ENCODE data around the gene KIDINS220.

Gene KIDINS220

DNA sequence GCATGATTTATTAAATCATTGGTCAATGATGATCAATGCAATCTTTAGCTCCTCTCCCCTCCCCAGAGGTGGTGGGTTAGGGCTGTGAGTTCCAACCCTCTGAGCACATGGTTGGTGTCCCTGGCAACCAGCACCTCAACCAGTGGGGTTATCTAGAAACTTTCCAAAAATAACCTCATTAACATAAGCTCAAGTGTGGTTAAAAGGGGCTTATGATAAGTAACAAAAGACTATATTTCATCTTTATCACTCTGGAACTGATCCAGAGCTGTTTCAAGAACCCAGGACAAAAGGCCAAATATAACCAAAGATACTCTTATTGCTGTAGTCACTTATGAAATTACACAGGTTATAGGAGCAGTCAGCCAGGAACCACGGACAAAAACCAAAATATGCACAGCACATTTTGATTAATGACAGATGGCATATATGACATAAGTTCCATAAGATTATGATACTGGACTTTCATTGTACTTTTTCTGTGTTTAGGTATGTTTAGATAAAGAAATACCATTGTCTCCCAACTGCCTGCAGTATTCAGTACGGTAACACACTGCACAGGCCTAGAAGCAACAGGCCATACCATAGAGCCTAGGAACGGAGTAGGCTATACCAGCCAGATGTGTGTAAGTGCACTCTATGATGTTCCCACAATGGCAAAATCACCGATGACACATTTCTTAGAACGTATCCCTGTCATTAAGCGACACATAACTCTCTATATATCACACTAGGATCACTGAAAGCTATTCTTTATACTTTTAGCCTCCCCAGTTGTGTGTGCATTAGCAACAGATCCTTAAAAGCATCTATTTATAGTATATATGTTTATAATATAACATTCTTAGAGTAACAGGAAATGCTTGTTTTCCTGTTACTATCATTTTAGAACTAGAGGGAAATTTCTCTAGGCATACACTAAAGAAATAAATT lies 31.9 kb downstream of the KIDINS220 start:
- DNase-seq (ENCODE audit: low read depth in 3 of 3): no peak

DNA sequence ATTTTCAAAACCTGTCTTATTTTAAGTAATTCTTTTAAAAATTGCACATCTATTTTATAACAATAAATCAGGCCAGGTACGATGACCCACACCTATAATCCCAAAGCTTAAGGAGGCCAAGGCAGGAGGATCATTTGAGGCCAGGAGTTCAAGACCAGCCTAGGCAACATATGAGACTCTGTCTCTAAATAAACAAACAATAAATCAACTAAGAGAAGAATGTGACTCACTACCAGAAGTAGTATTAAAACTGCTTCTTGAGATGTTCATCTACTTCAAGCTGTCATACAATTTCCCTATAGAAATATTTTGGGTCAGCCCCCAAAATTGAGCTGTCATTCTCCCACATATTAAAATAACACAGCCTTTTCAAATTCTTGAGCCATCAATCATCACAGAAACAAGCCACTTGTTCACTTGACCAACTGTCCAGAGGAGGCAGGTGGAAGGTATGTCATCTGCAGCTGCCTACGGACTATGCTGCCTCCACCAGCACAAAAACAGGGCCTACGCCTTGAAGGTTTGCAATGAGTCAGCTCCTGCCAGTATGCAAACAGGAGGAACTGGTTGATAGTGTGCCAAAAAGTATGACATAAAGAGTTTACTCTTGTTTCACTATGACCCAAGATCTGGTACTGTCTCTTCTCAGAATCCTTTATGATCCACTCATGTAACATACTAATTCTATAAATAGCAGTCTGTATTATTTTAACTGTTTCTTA lies 33.6 kb downstream of the KIDINS220 start:
- peak; percentile 6 to 34 (median 28) for DNase-seq (ENCODE audit: low read depth in 3 of 3)

DNA sequence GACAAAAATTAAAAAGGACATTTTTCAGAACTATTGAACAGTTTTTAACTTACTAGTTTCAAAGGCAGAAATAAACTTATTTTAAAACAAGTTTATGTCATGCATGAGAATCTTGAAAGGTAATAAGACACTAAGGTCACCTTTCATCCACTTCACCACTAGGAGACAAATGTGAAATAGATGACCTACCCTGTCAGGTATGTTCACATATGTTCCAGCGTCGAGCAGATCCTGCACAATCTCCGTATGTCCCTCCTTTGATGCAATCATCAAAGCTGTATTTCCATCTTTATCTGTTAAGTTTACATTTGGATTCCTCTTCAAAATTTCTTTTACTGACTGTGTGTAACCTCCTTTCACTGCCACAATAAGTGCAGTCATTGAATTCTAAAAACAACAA lies 34.7 kb downstream of the KIDINS220 start:
- no peak for DNase-seq (ENCODE audit: low read depth in 3 of 3)

DNA sequence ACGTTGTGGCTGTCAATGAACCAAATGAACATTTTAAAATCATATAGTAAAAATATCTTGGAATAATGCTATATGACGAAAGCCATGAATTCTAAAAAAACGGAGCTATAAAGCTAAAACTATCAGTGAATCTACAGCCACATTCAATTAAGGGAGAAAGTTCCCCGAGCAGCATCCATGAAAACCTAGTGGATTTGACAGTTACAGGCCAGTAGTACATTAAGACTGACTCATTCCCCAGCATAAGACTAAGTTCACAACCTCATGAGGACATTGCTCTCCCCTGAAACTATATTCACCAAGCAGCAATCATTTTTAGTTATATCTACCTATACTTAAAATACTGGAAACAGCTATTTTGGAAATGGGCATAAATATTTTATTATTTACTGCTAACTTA lies 36.6 kb downstream of the KIDINS220 start:
- DNase-seq (ENCODE audit: low read depth in 3 of 3): no peak

DNA sequence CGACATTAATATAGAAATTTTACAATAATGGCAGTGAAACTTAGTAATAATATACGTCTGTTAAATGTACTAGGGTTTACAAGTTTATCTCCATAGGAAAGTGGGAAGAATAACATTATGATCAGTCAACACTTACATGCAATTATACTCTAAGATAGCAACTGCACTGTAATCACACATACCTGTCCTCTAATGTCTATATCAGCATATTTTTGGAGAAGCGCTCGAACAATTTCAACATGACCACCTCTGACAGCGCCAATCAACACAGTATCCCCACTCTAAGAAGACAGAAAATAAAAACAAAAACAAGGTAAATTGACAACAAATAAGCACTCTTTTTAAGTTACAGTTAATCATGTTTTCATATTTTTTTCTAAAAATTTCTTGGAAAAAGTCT lies 37.2 kb downstream of the KIDINS220 start:
- DNase-seq (ENCODE audit: low read depth in 3 of 3): no peak

DNA sequence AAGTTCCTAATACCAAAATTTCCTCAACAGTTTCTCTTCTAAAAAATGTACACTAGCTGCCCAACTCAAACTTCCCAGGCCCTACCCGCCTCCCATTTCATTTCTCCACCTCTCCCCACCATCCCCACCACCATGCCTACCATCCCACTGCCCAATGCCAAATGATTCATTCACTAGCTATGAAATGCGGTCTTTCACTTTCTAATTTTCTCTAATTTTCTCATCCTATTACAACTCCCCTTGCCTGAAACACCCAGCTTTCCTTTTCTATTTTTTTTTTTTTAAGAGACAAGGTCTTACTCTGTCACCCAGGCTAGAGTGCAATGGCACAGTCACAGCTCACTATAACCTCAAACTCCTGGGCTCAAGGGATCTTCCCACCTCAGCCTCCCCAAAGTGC lies 38.4 kb downstream of the KIDINS220 start:
- DNase-seq (ENCODE audit: low read depth in 3 of 3): no peak

DNA sequence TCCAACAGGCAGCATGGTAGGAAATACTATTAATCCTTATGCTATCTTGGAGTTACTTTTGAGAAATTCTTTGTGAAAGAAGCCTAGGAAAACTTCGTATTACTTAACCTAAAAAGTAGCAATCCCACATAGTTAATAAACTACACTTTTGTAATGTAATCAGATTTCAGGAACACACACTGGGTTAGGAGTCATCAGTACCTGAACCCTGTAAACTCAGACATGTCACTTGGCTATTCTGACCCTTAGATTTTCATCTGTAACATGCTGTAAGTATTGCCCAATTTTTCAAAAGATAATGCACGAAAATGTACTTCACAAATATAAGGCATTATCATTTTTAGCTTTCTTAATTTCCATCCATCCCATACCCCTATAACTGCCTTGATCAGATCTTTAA lies 39.0 kb downstream of the KIDINS220 start:
- DNase-seq (ENCODE audit: low read depth in 3 of 3): no peak

DNA sequence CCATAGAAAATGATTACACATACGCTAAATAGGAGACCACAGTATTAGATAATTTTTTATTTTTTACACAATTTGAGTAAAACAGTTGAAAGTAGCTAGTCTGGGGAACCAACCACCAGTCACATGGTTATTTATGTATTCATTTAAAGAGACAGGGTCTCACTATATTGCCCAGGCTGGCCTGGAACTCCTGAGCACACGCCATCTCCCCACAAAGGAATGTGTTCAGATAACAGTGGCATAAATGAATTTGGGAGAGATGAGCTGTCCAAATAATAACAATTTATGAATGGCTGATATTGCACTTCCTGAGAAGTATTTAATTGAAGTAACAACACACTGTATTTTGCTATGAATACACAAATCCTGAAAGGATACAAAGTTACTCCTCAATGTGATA lies 39.7 kb downstream of the KIDINS220 start:
- DNase-seq (ENCODE audit: low read depth in 3 of 3): no peak

DNA sequence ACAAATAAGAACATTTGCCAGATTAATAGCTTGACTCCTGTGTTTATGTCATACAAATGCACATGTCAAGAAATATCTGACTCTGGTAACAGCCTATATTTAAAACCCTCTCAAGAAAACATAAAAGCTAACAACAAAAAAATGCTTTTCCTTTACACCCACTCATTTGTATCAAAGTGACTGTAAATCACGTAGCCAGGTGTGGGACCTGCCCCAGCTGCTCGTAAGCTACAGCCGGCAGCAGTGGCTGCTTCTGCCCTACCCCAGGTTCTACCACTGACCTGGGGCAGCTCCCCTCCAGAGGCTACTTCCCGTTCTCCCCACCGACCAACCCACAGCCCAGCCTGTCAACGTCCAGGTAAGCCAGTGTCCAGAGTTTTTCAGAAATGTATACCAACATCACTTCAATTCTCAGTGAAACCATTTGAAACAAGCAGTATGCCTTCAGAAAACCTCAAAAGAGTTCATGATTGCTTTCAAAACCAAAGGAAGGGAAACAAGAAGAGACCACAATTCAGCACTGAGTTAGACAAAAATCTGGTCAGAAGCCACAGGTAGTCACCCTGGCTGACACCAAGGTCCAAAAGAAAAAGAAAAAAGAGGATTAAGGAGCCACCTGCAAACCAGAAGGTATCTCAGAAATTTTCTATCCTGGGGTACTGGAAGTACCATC lies 40.4 kb downstream of the KIDINS220 start:
- no peak for DNase-seq (ENCODE audit: low read depth in 3 of 3)

DNA sequence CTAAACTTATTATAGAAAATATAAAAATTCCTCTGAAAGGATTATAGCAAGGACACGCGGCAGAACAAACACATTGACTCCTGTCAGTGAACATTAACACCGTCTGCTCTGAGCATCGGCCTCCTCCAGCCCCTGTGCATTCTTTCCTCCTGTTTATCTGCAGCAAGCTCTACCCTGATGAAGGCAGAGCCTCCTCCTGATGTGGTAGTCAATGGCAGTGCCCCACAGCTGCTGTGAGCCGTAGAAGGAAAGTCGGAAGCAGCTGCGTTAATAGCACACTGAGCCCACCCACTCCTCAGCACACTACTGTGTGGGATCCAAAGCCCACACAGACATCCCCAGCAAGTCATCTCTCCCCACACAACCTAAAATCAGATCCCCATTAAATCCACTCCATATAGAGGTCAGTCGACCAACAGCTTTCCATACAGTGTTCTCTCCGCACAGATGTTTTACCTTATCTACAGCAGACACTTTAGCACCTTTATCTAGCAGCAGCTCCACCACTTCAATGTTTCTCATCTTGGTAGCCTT lies 41.0 kb downstream of the KIDINS220 start:
- DNase-seq (ENCODE audit: low read depth in 3 of 3): no peak

DNA sequence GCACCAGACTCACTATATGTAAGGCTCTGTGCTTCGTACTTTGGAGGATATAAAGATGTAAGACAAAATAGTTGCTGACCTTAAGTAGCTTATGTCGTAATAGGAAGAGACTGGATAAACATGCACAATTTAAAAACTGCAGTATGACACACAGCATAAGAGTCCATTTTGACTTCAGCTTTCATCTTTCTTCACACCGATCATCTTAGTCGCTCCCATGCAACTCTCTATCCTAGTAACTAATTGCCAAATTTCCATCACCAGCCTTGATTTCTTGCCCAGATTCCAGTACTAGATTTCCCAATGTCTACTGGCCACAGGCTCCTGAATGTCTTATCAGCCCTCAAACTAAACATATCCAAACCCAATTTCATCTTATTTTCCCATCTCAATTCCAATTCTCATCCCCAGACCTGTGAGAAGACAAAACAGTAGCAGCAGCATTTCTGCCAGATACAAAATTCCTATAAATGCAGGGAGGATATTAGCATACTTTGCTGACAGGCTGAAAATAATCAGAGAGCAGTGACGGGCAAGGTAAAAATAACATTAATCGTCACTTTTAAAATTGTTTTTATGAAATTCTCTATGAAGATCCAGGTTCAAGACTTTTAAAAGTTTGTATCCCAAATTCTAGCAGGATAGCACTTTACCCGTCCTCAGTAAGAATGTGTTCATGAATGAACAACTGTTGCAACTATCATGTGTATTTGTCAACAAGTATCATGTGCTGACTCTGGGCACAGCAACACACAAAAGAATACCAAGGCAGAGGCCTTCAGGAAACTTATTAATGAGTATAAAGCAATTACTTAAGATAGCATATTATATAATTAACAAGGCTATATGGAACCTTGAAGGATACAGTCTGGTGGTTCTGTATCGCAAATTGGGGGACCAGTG lies 42.2 kb downstream of the KIDINS220 start:
- no peak for DNase-seq (ENCODE audit: low read depth in 3 of 3)

DNA sequence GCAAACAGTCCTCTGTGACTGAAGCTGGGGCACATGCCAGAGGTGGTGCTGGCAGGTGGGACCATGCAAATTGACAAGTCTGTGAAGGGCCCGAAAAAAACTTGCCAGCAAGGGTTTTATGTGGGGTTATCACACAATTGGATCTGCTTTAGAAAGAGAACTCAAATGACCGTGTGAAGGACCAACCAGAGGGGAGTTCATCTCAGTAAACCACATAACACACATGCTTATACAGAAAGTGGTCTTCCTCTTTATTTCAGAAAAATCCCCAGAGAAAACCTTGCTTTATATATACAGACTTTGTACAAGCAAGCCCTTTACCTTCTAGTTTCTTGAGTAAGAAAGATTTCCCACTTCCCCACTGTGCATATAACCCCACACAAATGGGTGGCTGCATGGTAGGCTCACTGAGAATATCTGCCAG lies 46.7 kb downstream of the KIDINS220 start:
- DNase-seq (ENCODE audit: low read depth in 3 of 3): no peak

DNA sequence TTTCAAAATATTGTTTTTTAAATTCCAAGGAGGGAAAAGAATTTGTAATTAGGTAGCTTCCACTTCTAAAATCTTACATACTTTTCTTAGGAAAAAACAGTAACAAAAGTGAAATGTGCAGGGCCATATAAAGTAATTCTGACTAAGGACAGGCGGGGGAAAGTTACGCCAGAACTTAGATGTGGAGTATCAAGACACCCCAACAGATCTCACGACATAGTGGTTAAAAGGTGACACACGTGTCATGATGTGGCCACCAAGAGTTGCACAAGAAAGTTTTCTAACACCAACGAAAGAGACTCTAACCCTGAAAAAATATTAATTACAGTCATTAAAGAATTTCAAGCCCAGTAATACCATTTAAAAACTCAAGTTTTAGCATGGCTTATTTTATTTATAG lies 51.0 kb downstream of the KIDINS220 start:
- no peak for DNase-seq (ENCODE audit: low read depth in 3 of 3)

DNA sequence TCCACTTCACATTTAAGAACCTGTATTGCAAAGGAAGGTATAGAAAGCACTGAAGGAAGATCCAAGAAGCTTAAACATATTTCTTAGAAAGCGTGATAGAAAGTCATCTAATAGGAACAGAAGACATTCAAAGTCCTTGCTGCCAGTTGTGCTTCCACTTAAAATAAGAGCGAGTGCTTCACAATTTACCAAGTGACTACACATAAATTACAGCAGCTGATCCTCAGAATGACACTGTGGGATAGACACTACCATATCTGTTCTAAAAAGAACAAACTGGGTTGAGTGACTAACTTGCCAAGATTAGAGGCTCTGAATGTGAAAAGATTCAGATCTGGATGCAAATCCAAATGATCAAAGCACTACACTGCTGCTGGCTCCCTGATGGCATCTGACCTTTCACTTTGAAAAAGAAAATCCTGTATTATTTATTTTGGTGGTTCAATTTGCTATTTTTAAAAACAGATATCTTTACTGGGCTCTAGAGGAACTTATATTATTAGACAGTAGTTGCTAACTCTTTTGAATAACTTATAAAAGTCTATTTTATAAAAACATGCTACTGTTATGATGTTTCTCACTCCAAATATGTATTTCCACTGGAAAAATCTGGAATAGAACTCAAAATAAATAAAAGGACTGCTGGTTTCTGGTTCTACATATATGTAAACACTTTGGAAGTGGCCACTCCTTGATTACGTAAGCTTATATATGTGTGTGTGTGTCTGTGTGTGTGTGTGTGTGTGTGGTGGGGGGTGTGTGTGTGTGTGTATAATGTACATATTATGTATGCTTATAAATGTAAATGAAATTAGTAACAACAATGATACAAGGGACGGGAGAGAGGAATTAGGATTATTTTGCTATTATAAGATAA lies 57.4 kb downstream of the KIDINS220 start:
- no peak for DNase-seq (ENCODE audit: low read depth in 3 of 3)

DNA sequence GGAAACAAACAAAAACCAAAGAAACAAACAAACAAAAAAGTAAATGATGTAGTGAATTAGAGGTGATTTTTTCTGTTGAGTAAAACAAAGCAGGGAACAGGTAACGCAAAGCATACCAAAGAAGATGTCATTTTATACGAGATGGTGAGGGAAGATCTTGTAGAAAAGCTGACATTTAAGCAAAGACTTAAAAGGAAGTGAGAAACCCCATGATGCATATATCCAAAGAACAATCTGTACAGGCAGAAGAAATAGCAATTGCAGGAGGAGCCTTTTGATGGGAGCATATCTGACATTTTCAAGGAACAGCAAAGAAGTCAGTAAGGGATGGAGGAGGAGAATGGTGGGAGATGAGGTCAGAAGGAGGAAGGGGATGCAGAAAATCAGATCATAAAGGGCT lies 63.0 kb downstream of the KIDINS220 start:
- DNase-seq (ENCODE audit: low read depth in 3 of 3): no peak

DNA sequence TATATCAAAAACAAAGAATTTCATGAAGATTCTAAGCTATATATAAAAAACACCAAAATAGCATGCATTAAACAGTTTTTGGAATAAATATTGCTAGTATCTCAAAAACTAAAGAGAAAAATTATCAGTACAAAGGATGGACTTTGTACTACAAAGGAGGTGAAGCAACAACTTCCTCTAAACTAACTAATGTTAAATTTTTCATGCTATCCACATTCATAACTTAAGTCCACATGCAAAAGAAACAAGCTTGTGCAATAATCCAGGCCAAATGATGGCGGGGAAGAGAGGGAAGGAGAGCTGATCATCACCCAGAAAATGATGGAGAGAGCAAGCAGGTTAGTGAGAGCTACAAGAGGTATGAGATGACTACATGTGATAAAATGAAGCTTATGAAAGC lies 70.1 kb downstream of the KIDINS220 start:
- no peak for DNase-seq (ENCODE audit: low read depth in 3 of 3)

DNA sequence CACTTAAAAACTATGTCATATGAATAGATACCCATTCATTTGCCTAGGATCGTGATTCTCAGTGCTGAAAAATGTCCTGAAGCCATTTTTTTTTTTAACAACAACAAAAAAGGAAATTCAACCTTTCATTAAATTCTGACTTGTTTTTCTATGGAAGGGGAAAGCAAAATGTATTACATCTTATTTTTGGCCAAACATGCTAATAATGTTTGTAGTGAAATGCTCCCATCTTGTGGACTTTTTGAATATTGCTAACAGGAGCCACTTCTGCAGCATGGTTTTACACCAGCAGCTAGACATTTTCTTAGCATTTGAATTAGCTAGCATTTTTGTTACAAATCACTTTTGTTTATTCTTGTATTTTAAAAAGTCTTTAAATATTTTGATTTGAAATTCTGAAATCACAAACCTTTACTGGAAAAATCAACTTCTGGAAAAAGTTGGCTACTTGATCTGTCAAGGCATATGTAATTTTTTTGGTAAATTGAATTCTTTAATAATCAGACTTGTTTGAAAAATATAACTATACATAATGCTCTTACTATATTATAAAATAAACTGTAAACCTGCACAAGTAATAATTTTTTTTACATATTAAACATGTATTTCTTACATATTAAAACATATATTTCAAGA lies 75.8 kb downstream of the KIDINS220 start:
- DNase-seq (ENCODE audit: low read depth in 3 of 3): no peak

DNA sequence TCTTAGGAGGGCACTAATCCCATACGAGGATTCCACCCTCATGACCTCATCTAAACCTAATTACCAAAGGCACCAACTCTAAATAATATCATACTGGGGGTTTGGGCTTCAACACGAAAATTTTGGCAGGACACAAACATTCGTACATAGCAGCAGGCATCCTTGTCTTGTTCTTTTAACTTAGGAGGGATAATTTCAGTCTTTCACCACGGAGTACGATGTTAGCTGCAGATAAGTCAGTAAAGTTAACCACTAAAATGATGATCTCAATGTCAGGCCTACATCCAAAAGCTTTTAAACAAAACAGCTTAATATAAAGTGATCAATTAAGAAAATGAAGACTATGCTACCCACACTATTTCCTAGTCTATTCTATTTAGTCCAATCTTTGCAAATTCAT lies 80.7 kb downstream of the KIDINS220 start:
- DNase-seq (ENCODE audit: low read depth in 3 of 3): no peak

DNA sequence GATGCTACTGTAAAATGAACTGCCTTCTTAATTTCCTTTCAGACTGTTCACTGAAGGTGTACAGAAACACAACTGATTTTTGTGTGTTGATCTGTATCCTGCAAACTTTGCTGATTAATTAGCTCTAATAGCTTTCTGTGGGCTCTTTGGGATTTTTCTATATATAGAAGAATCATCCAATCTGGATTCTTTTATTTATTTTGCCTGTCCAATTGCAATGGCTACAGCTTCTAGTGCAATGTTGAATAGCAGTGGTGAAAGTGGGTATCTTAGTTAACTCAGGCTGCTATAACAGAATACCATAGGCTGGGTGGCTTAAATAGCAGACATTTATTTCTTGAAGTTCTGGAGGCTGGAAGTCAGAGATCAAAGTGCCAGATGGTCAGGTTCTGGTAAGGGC lies 81.2 kb downstream of the KIDINS220 start:
- no peak for DNase-seq (ENCODE audit: low read depth in 3 of 3)

Measured in stimulated activated CD4-positive, alpha-beta T cell treated with anti-CD3 and anti-CD28 coated beads, TNF-alpha, amount 100 ng/mL, for 48 hours (primary cell).